GM12891 (cell line): Measurements from ENCODE around the gene COL15A1.

Source experiments
- PAX5 ChIP-seq: IDR thresholded peaks from 2 replicates; pipeline ENCODE4 v1.6.1; 2011; ENCODE audit warnings: low read length, moderate library complexity, mild to moderate bottlenecking; ENCODE audit not compliant: insufficient read depth, severe bottlenecking
- POLR2A ChIP-seq: IDR thresholded peaks from 2 replicates; pipeline ENCODE4 v1.6.1; 2011; ENCODE audit warnings: low read depth, low read length, control low read depth
- POLR2AphosphoS5 ChIP-seq: IDR thresholded peaks from 2 replicates; pipeline ENCODE4 v1.6.1; 2011; ENCODE audit warnings: low read depth, low read length, control low read depth
- POU2F2 ChIP-seq: IDR thresholded peaks from 2 replicates; pipeline ENCODE4 v1.6.1; 2011; ENCODE audit warnings: low read depth, mild to moderate bottlenecking, control low read depth, low read length, moderate library complexity
- TAF1 ChIP-seq: IDR thresholded peaks from 2 replicates; pipeline ENCODE4 v1.6.1; 2011; ENCODE audit warnings: low read depth, low read length, control low read depth

GRCh38 chr9:99000476-99001395, 57.0 kb downstream of the COL15A1 start:
- TF ChIP-seq POLR2AphosphoS5 (no peak), POLR2A (no peak), TAF1 (no peak), POU2F2 (no peak), PAX5 (no peak)
